GM10266 (cell line): ENCODE measurements around the gene VAV2.

Experiments
- DNase-seq: peaks from one replicate; pipeline ENCODE4 v3.0.0; 2012; ENCODE audit errors: extremely low spot score
- TF ChIP-seq, protein P1 (sequence below): IDR thresholded peaks from 2 replicates; pipeline ENCODE4 v1.5.1; 2012; ENCODE audit warnings: mild to moderate bottlenecking, low read depth; ENCODE audit not compliant: control insufficient read depth, insufficient read depth; ENCODE audit errors: missing control alignments

VAV2 gene

DNA sequence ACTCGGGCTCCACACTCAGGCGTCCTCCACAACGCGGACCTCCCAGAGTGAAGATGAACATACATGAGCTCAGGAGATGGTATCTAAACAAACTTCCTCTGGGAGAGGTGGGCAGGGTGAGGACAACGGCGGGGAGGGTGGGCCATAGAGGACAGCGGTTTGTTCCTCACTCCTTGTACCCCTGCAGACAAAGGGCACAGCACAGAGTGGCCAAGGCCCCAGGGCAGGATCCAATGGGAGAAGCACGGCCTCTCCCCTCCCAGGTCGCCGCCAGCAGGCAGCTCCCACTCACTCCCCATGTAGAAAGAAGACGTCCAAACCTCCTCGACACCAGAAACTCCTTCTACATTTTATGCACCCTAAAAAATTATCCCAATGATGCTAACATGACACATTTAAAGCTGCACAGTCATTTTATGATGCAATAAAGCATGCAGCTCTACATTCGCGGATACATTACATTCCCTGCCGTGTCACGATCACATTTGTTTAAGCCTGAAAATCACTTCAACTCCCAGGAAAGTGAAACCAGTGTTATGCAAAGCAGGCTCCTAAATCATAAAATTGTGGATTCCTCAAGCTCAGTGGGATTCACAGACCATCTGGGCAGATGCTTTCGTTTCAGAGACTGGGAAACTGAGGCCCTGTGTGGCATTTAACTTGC is 166.4 kb downstream of the VAV2 start:
- TF ChIP-seq, protein P1, sequence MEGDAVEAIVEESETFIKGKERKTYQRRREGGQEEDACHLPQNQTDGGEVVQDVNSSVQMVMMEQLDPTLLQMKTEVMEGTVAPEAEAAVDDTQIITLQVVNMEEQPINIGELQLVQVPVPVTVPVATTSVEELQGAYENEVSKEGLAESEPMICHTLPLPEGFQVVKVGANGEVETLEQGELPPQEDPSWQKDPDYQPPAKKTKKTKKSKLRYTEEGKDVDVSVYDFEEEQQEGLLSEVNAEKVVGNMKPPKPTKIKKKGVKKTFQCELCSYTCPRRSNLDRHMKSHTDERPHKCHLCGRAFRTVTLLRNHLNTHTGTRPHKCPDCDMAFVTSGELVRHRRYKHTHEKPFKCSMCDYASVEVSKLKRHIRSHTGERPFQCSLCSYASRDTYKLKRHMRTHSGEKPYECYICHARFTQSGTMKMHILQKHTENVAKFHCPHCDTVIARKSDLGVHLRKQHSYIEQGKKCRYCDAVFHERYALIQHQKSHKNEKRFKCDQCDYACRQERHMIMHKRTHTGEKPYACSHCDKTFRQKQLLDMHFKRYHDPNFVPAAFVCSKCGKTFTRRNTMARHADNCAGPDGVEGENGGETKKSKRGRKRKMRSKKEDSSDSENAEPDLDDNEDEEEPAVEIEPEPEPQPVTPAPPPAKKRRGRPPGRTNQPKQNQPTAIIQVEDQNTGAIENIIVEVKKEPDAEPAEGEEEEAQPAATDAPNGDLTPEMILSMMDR: no peak
- no peak for DNase-seq

DNA sequence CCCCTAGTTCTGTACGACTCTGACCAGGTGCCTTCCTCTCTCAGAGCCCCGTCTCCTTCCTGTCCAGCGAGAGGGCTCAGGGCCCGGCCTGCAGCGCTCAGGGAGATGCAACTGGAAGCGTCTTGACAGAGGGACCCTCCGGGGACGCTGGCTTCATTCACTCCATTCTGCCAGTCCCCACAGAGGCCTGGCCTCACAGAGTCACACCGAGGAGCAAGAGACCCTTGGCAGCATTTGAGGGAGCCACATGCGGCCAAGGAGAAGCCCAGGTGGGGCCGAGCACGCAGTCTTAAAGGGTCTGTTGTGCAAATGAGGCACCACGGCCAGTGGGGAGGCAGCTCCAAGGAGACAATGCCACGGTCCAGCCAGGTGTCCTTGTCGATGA is 167.3 kb downstream of the VAV2 start:
- no peak for DNase-seq
- TF ChIP-seq, protein P1: no peak

DNA sequence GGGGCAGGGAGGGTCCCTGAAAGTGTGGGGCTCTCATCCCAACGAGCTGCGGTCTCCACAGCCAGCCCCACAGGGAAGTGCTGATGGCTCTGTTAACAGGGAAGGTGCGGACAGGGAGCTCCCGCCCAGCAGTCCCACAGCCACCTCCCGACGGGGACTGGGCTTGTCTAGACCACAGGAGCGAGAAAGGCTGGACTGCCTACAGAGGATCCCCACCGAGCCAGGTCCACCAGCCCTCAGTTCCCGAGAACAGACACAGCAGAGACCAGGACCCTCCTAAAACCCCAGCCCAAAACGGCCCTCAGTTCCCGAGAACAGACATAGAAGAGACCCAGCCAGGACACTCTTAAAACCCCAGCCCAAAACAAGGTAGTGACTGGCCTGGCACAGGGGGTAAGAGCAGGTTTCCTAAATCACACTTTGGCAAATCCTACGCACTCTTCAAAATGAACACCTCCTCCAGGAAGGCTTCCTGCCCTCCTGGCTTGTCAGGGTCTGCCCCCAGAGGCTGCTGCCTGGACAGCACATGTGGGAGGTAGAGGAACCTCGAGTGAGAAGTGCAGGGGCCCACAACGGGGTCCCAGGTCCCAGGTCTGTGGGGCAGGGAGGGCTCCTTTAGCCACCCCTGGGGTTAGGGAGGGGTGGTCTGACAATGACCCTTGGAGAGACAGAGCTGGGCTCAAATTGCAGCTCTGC is 167.9 kb downstream of the VAV2 start:
- TF ChIP-seq, protein P1: no peak
- no peak for DNase-seq

DNA sequence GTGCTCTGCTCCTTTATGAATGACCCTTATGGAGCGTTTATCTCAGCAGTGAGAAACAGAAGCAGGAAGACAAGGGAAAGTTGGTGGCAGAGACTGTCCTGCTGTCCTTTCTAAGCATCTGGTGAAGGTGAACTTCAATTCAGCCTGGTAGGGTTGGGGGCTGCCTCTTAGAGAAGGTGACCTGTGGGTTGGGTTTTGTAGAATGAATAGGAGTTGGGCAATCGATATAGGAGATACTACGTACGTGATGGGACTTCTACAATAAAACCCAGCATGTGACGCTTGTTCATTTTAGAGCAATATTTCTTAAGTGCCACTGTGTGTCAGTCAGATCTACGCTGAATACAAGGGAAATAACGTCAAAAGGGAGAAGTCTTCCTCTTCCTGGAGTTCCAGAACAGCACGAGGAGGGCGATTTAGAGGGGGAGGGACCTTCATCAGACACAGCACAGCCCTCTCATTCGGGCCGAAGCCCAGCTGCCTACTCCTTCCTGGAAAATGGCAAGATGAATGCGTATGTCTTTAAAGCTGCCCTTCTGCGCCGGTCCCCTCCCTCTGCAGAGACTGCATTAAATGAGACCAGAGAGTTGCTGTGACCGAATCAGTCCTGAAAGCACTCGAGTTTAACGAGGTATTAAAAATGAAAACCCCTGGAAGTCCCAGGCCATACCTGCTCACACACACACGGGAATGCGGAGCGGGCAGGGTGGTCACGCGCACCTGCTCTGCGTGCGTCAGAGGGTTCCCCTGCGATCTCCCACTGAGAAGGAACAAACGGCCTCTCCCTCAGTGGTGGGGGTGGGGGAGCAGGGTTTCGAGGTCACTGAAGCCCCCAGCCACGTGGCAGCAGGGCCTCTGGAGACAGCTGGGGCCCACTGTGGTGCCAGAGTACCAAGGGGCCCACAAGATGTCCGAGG is 168.7 kb downstream of the VAV2 start:
- TF ChIP-seq, protein P1: no peak
- DNase-seq: peak; percentile 78

DNA sequence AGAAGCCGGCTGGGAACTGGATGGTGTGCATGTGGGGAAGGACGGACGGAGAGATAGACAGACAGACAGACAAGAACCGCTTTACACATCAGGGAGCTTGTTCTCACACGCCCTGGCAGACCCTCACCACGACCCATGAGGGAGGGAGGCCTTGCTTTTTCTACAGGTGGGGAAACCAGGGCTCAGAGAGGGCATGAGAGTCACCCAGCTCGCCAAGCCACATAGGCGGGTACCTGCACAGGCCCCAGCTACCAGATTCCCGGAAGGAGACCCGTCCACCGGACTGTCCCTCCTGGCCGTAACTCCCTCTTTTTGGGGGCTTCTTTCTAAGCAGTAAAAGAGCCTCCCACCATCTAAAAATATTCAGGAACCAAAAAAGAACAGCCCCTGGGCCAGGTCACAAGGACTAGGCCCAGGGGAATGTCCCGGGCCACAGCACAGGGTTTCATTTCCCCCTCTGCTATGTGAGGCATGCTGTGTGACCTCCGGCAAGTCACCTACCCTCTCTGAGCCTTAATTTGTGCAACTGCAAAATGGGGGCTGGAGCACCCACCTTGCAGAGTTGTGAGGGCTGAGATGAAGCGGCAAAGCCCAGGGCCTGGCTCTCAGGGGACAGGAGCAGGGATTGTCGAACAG is 169.6 kb downstream of the VAV2 start:
- TF ChIP-seq, protein P1: no peak
- peak; percentile 83 for DNase-seq

DNA sequence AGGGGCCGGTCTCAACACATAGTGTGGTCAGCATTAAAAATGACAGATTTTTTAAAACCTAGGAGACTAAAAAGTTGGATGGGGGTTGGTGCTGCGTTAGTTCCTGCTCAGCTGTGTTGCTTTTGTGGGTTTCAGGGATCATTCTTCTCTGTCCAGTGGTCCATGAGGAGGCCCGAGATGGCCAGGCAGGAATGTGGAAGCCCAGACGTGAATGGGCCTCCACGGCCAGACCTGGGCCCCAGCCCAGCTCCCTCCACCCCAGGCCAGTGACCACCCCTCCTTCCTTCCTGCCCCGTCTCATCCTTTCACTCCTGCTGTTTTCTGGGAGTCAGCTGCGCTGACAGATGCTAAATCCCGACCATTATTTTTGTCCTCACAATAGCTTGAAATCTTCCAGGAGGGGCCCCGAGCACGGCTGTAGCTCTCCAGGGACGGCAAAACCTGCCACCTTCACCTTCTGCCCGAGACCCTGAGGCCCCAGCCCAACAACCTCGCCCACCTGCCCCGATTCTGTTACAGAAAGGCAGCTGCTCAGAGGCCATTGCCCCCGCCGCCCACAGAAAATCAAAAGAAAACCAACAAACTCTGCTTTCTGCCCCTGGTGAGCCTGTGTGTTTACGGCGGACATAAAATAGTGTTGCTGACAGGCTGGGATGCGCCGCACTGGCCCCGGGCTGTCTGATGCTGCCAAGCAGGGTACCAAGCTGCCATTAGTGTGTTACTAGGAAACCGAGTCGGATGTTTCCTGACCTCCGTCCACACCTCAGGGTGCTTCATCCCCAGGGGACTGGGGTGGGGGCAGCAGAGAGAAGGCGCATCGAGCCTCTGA is 170.3 kb downstream of the VAV2 start:
- DNase-seq: peak; percentile 61
- TF ChIP-seq, protein P1: no peak
